Vagina (tissue), 2 donors: ENCODE data around the gene TMEM236.

Source experiments
- POLR2A ChIP-seq, 2 donors: fragments of 450-650 bp; IDR thresholded peaks; one replicate each; pipeline ENCODE4 v1.6.1; 2017; ENCODE audit warnings: antibody characterized with exemption in 2 of 2, mild to moderate bottlenecking in 2 of 2, moderate library complexity in 2 of 2
- POLR2AphosphoS5 ChIP-seq, 2 donors: sonication (generic); formaldehyde crosslinking; IDR thresholded peaks; one replicate each; pipeline ENCODE4 v1.9.0; 2017; ENCODE audit warnings: antibody characterized with exemption in 2 of 2, mild to moderate bottlenecking in 2 of 2, low read depth in 1 of 2; ENCODE audit not compliant: insufficient read depth in 1 of 2
- TF ChIP-seq, protein P1 (sequence below), 3 experiments: fragments of 450-650 bp in 2 of 3; fragments of 200-600 bp in 1 of 3; sonication (generic) in 1 of 3; IDR thresholded peaks; one replicate each; pipeline ENCODE4 v1.5.1; 2017 to 2019; ENCODE audit warnings: antibody characterized with exemption in 3 of 3, mild to moderate bottlenecking in 2 of 3, moderate library complexity in 2 of 3

GRCh38 chr10:17768957-17769356 is 17.0 kb downstream of the TMEM236 start:
- TF ChIP-seq POLR2A (IDR thresholded peaks at IDR 0.05), result no peak
- TF ChIP-seq, protein P1, sequence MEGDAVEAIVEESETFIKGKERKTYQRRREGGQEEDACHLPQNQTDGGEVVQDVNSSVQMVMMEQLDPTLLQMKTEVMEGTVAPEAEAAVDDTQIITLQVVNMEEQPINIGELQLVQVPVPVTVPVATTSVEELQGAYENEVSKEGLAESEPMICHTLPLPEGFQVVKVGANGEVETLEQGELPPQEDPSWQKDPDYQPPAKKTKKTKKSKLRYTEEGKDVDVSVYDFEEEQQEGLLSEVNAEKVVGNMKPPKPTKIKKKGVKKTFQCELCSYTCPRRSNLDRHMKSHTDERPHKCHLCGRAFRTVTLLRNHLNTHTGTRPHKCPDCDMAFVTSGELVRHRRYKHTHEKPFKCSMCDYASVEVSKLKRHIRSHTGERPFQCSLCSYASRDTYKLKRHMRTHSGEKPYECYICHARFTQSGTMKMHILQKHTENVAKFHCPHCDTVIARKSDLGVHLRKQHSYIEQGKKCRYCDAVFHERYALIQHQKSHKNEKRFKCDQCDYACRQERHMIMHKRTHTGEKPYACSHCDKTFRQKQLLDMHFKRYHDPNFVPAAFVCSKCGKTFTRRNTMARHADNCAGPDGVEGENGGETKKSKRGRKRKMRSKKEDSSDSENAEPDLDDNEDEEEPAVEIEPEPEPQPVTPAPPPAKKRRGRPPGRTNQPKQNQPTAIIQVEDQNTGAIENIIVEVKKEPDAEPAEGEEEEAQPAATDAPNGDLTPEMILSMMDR (IDR thresholded peaks at IDR 0.05), result no peak
- TF ChIP-seq POLR2AphosphoS5 (IDR thresholded peaks at IDR 0.05; ENCODE audit: insufficient read depth in 1 of 2, low read depth in 1 of 2), result no peak
